ENCODE measurements around the gene BRICD5.
"Not testable (repeated sequence)": the region's sequence is repeated elsewhere in the genome, so short reads cannot be mapped to it uniquely, and the experiment has no call there.

BRICD5 gene

GRCh38 chr16:2223221-2223941 is 12.7 kb upstream of the BRICD5 start, which contains the start of gene E4F1:
TSS of gene E4F1 (plus strand) at chr16:2223591. CDS start at chr16:2223614, 23 bp downstream.
- DNase-seq (ENCODE audit: low spot score) = peak; percentile 100
- peak; percentile 98 for FAIRE-seq

GRCh38 chr16:2216330-2216729 is 5.7 kb upstream of the BRICD5 start:
- DNase-seq (ENCODE audit: low spot score) (no peak), FAIRE-seq (no peak)

GRCh38 chr16:2214719-2214968 is 4.0 kb upstream of the BRICD5 start, which contains the start of gene PGP:
TSS of gene PGP (minus strand) at chr16:2214840. CDS start at chr16:2214777, 63 bp downstream.
- FAIRE-seq (peak; percentile 93), DNase-seq (ENCODE audit: low spot score) (no peak)

- DNase-seq (ENCODE audit: low spot score) = no peak
- no peak for FAIRE-seq
These were observed 3.4 kb upstream of the BRICD5 start for GRCh38 chr16:2213817-2214718.

GRCh38 chr16:2212362-2213324 is 2.0 kb upstream of the BRICD5 start:
- peak; percentile 32 for DNase-seq (ENCODE audit: low spot score)
- no peak for FAIRE-seq

- DNase-seq (ENCODE audit: low spot score) = no peak
- FAIRE-seq = no peak
These were observed 1.3 kb upstream of the BRICD5 start for GRCh38 chr16:2211923-2212347.

GRCh38 chr16:2210009-2210332 is 692 bp downstream of the BRICD5 start:
- FAIRE-seq = no peak
- no peak for DNase-seq (ENCODE audit: low spot score)

GRCh38 chr16:2209258-2210008 is 1.2 kb downstream of the BRICD5 start:
- FAIRE-seq (no peak), DNase-seq (ENCODE audit: low spot score) (no peak)

- DNase-seq (ENCODE audit: low spot score) = no peak
These were observed 1.9 kb downstream of the BRICD5 start for GRCh38 chr16:2208772-2209171.

GRCh38 chr16:2208308-2208707 is 2.4 kb downstream of the BRICD5 start:
- FAIRE-seq (no peak), DNase-seq (ENCODE audit: low spot score) (no peak)

More at GRCh38 chr16:2208772-2209171, 1.9 kb downstream of the BRICD5 start:
- FAIRE-seq = no peak

- FAIRE-seq = no peak
- no peak for DNase-seq (ENCODE audit: low spot score)
These were observed 2.8 kb downstream of the BRICD5 start for GRCh38 chr16:2207872-2208271.

- FAIRE-seq = no peak
- DNase-seq (ENCODE audit: low spot score) = no peak
These were observed 3.8 kb downstream of the BRICD5 start for GRCh38 chr16:2206780-2207433.

- DNase-seq (ENCODE audit: low spot score) (no peak), FAIRE-seq (no peak)
These were observed 4.3 kb downstream of the BRICD5 start for GRCh38 chr16:2206420-2206779.

- no peak for FAIRE-seq
- DNase-seq (ENCODE audit: low spot score) = no peak
These were observed 4.7 kb downstream of the BRICD5 start for GRCh38 chr16:2205967-2206313.

GRCh38 chr16:2205104-2205966 is 5.3 kb downstream of the BRICD5 start, which contains the start of gene MLST8:
TSS of gene MLST8 (plus strand) at chr16:2205454. CDS start at chr16:2206086, 632 bp downstream.
- DNase-seq (ENCODE audit: low spot score) (peak; percentile 98), FAIRE-seq (peak; percentile 69)

- DNase-seq (ENCODE audit: low spot score) = no peak
- FAIRE-seq = no peak
These were observed 6.1 kb downstream of the BRICD5 start for GRCh38 chr16:2204416-2205103.

- FAIRE-seq = peak; percentile 17
- DNase-seq (ENCODE audit: low spot score) = not testable (repeated sequence)
These were observed 7.5 kb downstream of the BRICD5 start for GRCh38 chr16:2203119-2203688.

GRCh38 chr16:2200313-2200712 is 10.3 kb downstream of the BRICD5 start:
- FAIRE-seq = no peak

More at GRCh38 chr16:2200313-2200712, 10.3 kb downstream of the BRICD5 start:
- no peak for DNase-seq (ENCODE audit: low spot score)

Data from urothelium cell line (cell line).